ENCODE measurements around the gene POU2AF1.

- TF ChIP-seq CTCF (IDR thresholded peaks at IDR 0.05) = no peak
- TF ChIP-seq ZFX (IDR thresholded peaks at IDR 0.05; ENCODE audit: borderline replicate concordance) = no peak
Measured at GRCh38 chr11:111414267-111414931, 35.3 kb upstream of the POU2AF1 start.
